ENCODE data around the gene PIK3CA.

DNA sequence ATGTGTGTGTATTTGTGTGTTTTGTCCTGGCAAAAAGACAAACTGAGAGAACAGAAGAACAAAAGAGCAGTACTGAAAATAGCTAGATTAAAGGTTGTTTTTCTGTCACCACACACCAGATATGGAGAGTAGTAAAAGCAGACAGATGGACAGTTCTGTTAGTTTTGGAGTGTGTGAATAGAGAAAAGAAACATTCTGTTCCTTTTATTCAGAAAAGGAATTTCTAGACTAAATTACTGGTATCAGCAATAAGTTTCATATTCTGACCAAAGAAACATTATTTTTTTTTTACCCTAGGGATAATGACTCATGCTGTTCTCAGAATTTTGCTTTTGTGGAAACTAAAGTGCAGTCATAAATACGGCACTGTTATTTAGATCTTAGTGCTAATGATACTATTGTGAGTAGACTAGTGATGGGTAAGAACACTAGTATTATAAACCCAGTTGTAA lies 32.9 kb downstream of the PIK3CA start:
- TF ChIP-seq, protein P1, sequence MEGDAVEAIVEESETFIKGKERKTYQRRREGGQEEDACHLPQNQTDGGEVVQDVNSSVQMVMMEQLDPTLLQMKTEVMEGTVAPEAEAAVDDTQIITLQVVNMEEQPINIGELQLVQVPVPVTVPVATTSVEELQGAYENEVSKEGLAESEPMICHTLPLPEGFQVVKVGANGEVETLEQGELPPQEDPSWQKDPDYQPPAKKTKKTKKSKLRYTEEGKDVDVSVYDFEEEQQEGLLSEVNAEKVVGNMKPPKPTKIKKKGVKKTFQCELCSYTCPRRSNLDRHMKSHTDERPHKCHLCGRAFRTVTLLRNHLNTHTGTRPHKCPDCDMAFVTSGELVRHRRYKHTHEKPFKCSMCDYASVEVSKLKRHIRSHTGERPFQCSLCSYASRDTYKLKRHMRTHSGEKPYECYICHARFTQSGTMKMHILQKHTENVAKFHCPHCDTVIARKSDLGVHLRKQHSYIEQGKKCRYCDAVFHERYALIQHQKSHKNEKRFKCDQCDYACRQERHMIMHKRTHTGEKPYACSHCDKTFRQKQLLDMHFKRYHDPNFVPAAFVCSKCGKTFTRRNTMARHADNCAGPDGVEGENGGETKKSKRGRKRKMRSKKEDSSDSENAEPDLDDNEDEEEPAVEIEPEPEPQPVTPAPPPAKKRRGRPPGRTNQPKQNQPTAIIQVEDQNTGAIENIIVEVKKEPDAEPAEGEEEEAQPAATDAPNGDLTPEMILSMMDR (IDR thresholded peaks at IDR 0.05), result no peak
- TF ChIP-seq POLR2A (IDR thresholded peaks at IDR 0.05), result no peak
